A549 (cell line): ENCODE measurements around the gene RBP7. TPM values are rescaled to one million over a fixed set of nuclear protein-coding genes. Genes with fewer than 3 reads are reported as not detected.
A peak's percentile ranks its signal among the peaks of the same experiment; 100 is the strongest.

Source experiments
- ATAC-seq, 2 experiments: fragments of 200-7000 bp in 1 of 2; fragments of >200 bp in 1 of 2; cut with Nextera tagmentation in 1 of 2; cut with Tn5 transposase in 1 of 2; 3 replicates each; pipeline versions ENCODE4 v1.8.0 to v1.9.1; 2018 to 2020; ENCODE audit warnings: mild to moderate bottlenecking in 1 of 2, moderate library complexity in 1 of 2
- CTCF ChIA-PET: fragments of 300-600 bp; sonication (Branson Sonifier 250); formaldehyde crosslinking; extraction: SDS; loops from one replicate; lab custom pipeline; 2021; ENCODE audit warnings: antibody characterized with exemption, inconsistent platforms; lab: Yijun Ruan, JAX
- POLR2A ChIA-PET: fragments of 350-600 bp; formaldehyde crosslinking; extraction: SDS; loops from one replicate; lab custom pipeline; 2021; ENCODE audit warnings: antibody characterized with exemption, inconsistent platforms; lab: Yijun Ruan, JAX
- DNase-seq, 2 experiments: peaks; one replicate each; pipeline versions ENCODE4 v3.0.0 to v3.0.0-alpha.2; 2011 to 2016; ENCODE audit warnings: low read depth in 1 of 2, low spot score in 1 of 2
- FAIRE-seq: peaks from 2 replicates; lab custom pipeline; 2011; peaks lifted over from hg19 to GRCh38; lab: Jason Lieb, UNC
- H3K27ac ChIP-seq, 2 experiments: fragments of >200 bp; sonication (Bioruptor Twin); formaldehyde crosslinking; 3 replicates each; pipeline ENCODE4 v1.5.1; 2016 to 2017
- H3K4me1 ChIP-seq: fragments of >200 bp; sonication (Bioruptor Twin); formaldehyde crosslinking; 3 replicates; pipeline ENCODE4 v1.6.1; 2016
- H3K4me2 ChIP-seq: fragments of >200 bp; sonication (Bioruptor Twin); formaldehyde crosslinking; 3 replicates; pipeline ENCODE4 v1.6.1; 2016
- H3K4me3 ChIP-seq: fragments of >200 bp; sonication (Bioruptor Twin); formaldehyde crosslinking; 3 replicates; pipeline ENCODE4 v1.5.1; 2016
- H3K9me3 ChIP-seq: fragments of >200 bp; sonication (Bioruptor Twin); formaldehyde crosslinking; 3 replicates; pipeline ENCODE4 v1.6.1; 2016
- ATOH8 ChIP-seq: fragments of 250-450 bp; sonication (Bioruptor Pico); IDR thresholded peaks from 2 replicates; pipeline ENCODE4 v1.5.0; 2020; ENCODE audit warnings: low read depth, mild to moderate bottlenecking, moderate library complexity
- BHLHE40 ChIP-seq: IDR thresholded peaks from 2 replicates; pipeline ENCODE4 v1.6.1; 2012; ENCODE audit warnings: low read depth, low read length, inconsistent platforms
- CBX2 ChIP-seq: fragments of 200-600 bp; sonication (generic); IDR thresholded peaks from 2 replicates; pipeline ENCODE4 v1.6.1; 2016; ENCODE audit warnings: low read depth, mild to moderate bottlenecking, borderline replicate concordance
- CEBPB ChIP-seq, 2 experiments: fragments of >200 bp in 1 of 2; sonication (Bioruptor Twin) in 1 of 2; formaldehyde crosslinking in 1 of 2; IDR thresholded peaks; 2 replicates each; pipeline ENCODE4 v1.6.1; 2012 to 2016
- ESRRA ChIP-seq: fragments of 150-350 bp; IDR thresholded peaks from 2 replicates; pipeline ENCODE4 v1.6.1; 2014; ENCODE audit warnings: mild to moderate bottlenecking, low read length, borderline replicate concordance
- FOSL2 ChIP-seq, 2 experiments: fragments of 450-650 bp in 1 of 2; fragments of >200 bp in 1 of 2; sonication (Bioruptor Twin) in 1 of 2; formaldehyde crosslinking; IDR thresholded peaks; 2 replicates each; pipeline versions ENCODE4 v1.5.0 to v1.6.1; 2016 to 2020; ENCODE audit warnings: mild to moderate bottlenecking in 1 of 2, moderate library complexity in 1 of 2
- HEYL ChIP-seq: fragments of 250-450 bp; sonication (Bioruptor Pico); IDR thresholded peaks from 2 replicates; pipeline ENCODE4 v1.8.0; 2021; ENCODE audit warnings: mild to moderate bottlenecking, moderate library complexity
- HOXB5 ChIP-seq: fragments of 250-450 bp; sonication (Bioruptor Pico); IDR thresholded peaks from 2 replicates; pipeline ENCODE4 v1.5.0; 2020; ENCODE audit warnings: mild to moderate bottlenecking, moderate library complexity
- MAFK ChIP-seq: fragments of 450-650 bp; IDR thresholded peaks from 2 replicates; pipeline ENCODE4 v1.6.1; 2014; ENCODE audit not compliant: partially characterized antibody
- MAZ ChIP-seq: fragments of 150-350 bp; IDR thresholded peaks from 2 replicates; pipeline ENCODE4 v1.6.1; 2014; ENCODE audit warnings: antibody characterized with exemption, low read depth, low read length, borderline replicate concordance
- MYC ChIP-seq: IDR thresholded peaks from 2 replicates; pipeline ENCODE4 v1.6.1; 2012; ENCODE audit warnings: mild to moderate bottlenecking, inconsistent platforms, low read length, improper control_type of control experiment, borderline replicate concordance
- NFE2L2 ChIP-seq: fragments of 150-350 bp; conservative IDR thresholded peaks from 2 replicates; pipeline ENCODE4 v1.6.1; 2014; ENCODE audit warnings: low read length
- NR3C1 ChIP-seq: fragments of >200 bp; sonication (Bioruptor Twin); formaldehyde crosslinking; IDR thresholded peaks from 3 replicates; pipeline ENCODE4 v1.6.1; 2017
- POLR2A ChIP-seq: IDR thresholded peaks from 2 replicates; pipeline ENCODE4 v1.6.1; 2012; ENCODE audit warnings: mild to moderate bottlenecking, low read length
- POLR2AphosphoS2 ChIP-seq: conservative IDR thresholded peaks from 2 replicates; pipeline ENCODE4 v1.6.1; 2012; ENCODE audit warnings: low read length, improper control_type of control experiment, inconsistent platforms
- RFX5 ChIP-seq: fragments of 450-650 bp; IDR thresholded peaks from 2 replicates; pipeline ENCODE4 v1.7.1; 2014; ENCODE audit warnings: antibody characterized with exemption, mild to moderate bottlenecking, moderate library complexity
- RNF2 ChIP-seq: fragments of 200-600 bp; sonication (generic); IDR thresholded peaks from 2 replicates; pipeline ENCODE4 v1.6.1; 2016; ENCODE audit warnings: low read depth, mild to moderate bottlenecking, antibody characterized with exemption, moderate library complexity, borderline replicate concordance
- SREBF2 ChIP-seq: fragments of 450-650 bp; IDR thresholded peaks from 2 replicates; pipeline ENCODE4 v1.6.1; 2014; ENCODE audit warnings: mild to moderate bottlenecking, moderate library complexity
- TFCP2L1 ChIP-seq: fragments of 250-450 bp; sonication (Bioruptor Pico); IDR thresholded peaks from 2 replicates; pipeline ENCODE4 v1.5.0; 2021; ENCODE audit warnings: mild to moderate bottlenecking
- ZC3H11A ChIP-seq: fragments of 450-650 bp; IDR thresholded peaks from 2 replicates; pipeline ENCODE4 v1.6.1; 2014; ENCODE audit warnings: antibody characterized with exemption, mild to moderate bottlenecking
- ZFP36 ChIP-seq: fragments of 450-650 bp; IDR thresholded peaks from 2 replicates; pipeline ENCODE4 v1.6.1; 2014; ENCODE audit warnings: borderline replicate concordance; ENCODE audit not compliant: partially characterized antibody
- WGBS: methylation state at CpG from one replicate; pipeline ENCODE4 v1.1.6; 2017; ENCODE audit errors: missing lambda C conversion rate; 5-methylcytosine and 5-hydroxymethylcytosine counted together
- polyA minus RNA-seq: library from RNA; depleted of rRNA, polyadenylated mRNA; stranded (reverse); fragments of >200 nt; gene quantifications from 2 replicates; pipeline ENCODE4 v1.2.3, GENCODE V29; 2011; rRNA and poly(A)+ RNA removed
- polyA plus RNA-seq, 4 experiments: library from polyadenylated mRNA; depleted of rRNA in 3 of 4; stranded (reverse); fragments of >200 nt; fragmentation: RNase III in 1 of 4; extraction: RNeasy Plus Mini Kit Qiagen cat#74134 plus additional on column Dnase treatment in 1 of 4; gene quantifications; 2 replicates in 3 of 4; 3 replicates in 1 of 4; pipeline ENCODE4 v1.2.3, GENCODE V29; 2011 to 2017
- TF ChIP-seq, protein P1 (sequence below): IDR thresholded peaks from 2 replicates; pipeline ENCODE4 v1.6.1; 2012
- TF ChIP-seq, protein P2 (sequence below): fragments of >200 bp; sonication (Bioruptor Twin); formaldehyde crosslinking; IDR thresholded peaks from 2 replicates; pipeline ENCODE4 v1.6.1; 2016
- TF ChIP-seq, protein P3 (sequence below): fragments of 150-350 bp; IDR thresholded peaks from 2 replicates; pipeline ENCODE4 v1.6.1; 2014; ENCODE audit warnings: low read depth, mild to moderate bottlenecking, low read length
- TF ChIP-seq, protein P4 (sequence below): IDR thresholded peaks from 2 replicates; pipeline ENCODE4 v1.6.1; 2012; ENCODE audit warnings: low read depth, borderline replicate concordance

Gene RBP7
- polyA plus RNA-seq (2011; rRNA removed) (2.4 and 3.2 TPM in 2 replicates), polyA plus RNA-seq (2017; fragmentation: RNase III; extraction: RNeasy Plus Mini Kit Qiagen cat#74134 plus additional on column Dnase treatment) (3.1 to 3.8 TPM (median 3.5 TPM) in 3 replicates), polyA minus RNA-seq (1.1 and 1.4 TPM in 2 replicates)
- 2.1 and 2.3 TPM in 2 replicates for polyA plus RNA-seq (2012; cell fraction: cytosol; rRNA removed)
- 0.78 and 1.6 TPM in 2 replicates for polyA plus RNA-seq (2012; cell fraction: nucleus; rRNA removed)

- DNase-seq (peak; percentile 4 to 27), FAIRE-seq (no peak), ATAC-seq (peak; percentile 70 to 79)
- Histone ChIP-seq H3K4me3 (peak within 1 kb of the TSS; percentile 54), H3K4me1 (no peaks in the 10 kb centered on the region), H3K9me3 (no peaks in the 10 kb centered on the region), H3K27ac (peak within 1 kb of the TSS; percentile 27 to 61; a peak in 3 of 6 replicates), H3K4me2 (peak within 1 kb of the TSS; percentile 91)
- ChIA-PET POLR2A (no interaction called here), CTCF (interaction anchor here (0.6 to 1.3 kb wide), 2 partner anchors 13 to 23 kb away, joined by 3 to 4 read pairs; no protein-coding TSS in a partner anchor)
- TF ChIP-seq ESRRA = no peak
- TF ChIP-seq, protein P1, sequence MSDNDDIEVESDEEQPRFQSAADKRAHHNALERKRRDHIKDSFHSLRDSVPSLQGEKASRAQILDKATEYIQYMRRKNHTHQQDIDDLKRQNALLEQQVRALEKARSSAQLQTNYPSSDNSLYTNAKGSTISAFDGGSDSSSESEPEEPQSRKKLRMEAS = no peak
- 35% methylated on average over 31 of the region's 71 CpGs for WGBS
These were observed at the start of gene RBP7 for GRCh38 chr1:9996624-9997582. Gene RBP7, plus strand, starts transcription at chr1:9997228. Its CDS starts 31 bp downstream, at chr1:9997259.

DNA sequence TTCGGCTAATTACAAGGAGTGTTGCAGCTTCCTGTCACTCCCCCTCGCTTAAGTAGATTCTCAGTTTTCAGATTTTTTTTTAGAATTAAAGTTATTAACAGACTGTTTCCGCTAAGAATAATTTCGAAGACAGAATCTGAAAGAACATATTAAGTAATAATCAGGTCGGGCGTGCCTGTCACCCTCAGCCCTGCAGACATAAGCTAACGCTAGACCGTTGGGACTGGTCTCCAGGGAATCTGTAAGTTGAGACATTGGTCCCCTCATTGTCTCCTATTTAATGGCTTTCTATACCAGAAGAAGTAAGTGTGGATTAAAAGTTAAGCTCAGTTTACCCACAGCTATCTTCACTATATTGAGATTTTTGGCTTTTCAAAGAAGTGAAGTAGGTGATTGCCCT is 39.3 kb upstream of the RBP7 start:
- 89% methylated on average over 8 of the region's 8 CpGs for WGBS
- Histone ChIP-seq H3K4me3 (no peak overlapping the region), H3K9me3 (no peaks in the 10 kb centered on the region), H3K4me1 (no peaks in the 10 kb centered on the region; the same call in 2 of the 3 replicates), H3K4me2 (no peak overlapping the region), H3K27ac (no peak overlapping the region)
- CTCF ChIA-PET = interaction anchor here (1.1 kb wide), 1 partner anchor 381 kb away, joined by 3 read pairs; no protein-coding TSS in a partner anchor
- FAIRE-seq (no peak), ATAC-seq (no peak), DNase-seq (no peak)
- POLR2A ChIA-PET = no interaction called here
- TF ChIP-seq ESRRA (no peak), NFE2L2 (no peak), RFX5 (no peak), RNF2 (no peak), TFCP2L1 (CRISPR knock-in tag) (no peak), MYC (no peak), CEBPB (IDR thresholded peaks at IDR 0.05) (no peak), HEYL (CRISPR knock-in tag) (no peak), MAZ (no peak), SREBF2 (no peak), ZFP36 (no peak), FOSL2 (IDR thresholded peaks at IDR 0.05) (no peak), FOSL2 (CRISPR knock-in tag; IDR thresholded peaks at IDR 0.05) (no peak), POLR2A (no peak), ZC3H11A (no peak), POLR2AphosphoS2 (no peak)
- TF ChIP-seq, protein P2, sequence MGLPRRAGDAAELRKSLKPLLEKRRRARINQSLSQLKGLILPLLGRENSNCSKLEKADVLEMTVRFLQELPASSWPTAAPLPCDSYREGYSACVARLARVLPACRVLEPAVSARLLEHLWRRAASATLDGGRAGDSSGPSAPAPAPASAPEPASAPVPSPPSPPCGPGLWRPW = no peak
- TF ChIP-seq, protein P3, sequence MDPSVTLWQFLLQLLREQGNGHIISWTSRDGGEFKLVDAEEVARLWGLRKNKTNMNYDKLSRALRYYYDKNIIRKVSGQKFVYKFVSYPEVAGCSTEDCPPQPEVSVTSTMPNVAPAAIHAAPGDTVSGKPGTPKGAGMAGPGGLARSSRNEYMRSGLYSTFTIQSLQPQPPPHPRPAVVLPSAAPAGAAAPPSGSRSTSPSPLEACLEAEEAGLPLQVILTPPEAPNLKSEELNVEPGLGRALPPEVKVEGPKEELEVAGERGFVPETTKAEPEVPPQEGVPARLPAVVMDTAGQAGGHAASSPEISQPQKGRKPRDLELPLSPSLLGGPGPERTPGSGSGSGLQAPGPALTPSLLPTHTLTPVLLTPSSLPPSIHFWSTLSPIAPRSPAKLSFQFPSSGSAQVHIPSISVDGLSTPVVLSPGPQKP = no peak
- TF ChIP-seq, protein P1 = no peak

- FAIRE-seq (no peak), ATAC-seq (no peak), DNase-seq (no peak)
- H3K27ac ChIP-seq = no peak overlapping the region
- no peaks in the 10 kb centered on the region; the same call in 2 of the 3 replicates for H3K4me1 ChIP-seq
- H3K4me2 ChIP-seq = no peak overlapping the region
- ChIA-PET POLR2A (no interaction called here), CTCF (interaction anchor here (1.3 kb wide), 1 partner anchor 10 kb away, joined by 5 read pairs; no protein-coding TSS in a partner anchor)
- WGBS = 89% methylated on average over 4 of the region's 4 CpGs
- H3K4me3 ChIP-seq = no peak overlapping the region
- TF ChIP-seq MAFK (no peak), TFCP2L1 (CRISPR knock-in tag) (no peak), CBX2 (no peak), RNF2 (no peak), BHLHE40 (no peak), NR3C1 (no peak), HOXB5 (no peak), MAZ (no peak), NFE2L2 (no peak), ATOH8 (CRISPR knock-in tag) (no peak)
- TF ChIP-seq, protein P4, sequence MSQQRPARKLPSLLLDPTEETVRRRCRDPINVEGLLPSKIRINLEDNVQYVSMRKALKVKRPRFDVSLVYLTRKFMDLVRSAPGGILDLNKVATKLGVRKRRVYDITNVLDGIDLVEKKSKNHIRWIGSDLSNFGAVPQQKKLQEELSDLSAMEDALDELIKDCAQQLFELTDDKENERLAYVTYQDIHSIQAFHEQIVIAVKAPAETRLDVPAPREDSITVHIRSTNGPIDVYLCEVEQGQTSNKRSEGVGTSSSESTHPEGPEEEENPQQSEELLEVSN = no peak
- no peaks in the 10 kb centered on the region for H3K9me3 ChIP-seq
These were observed 37.0 kb upstream of the RBP7 start for GRCh38 chr1:9960011-9960410.
